Activated B cell treated with CpG ODN at 0.5 μM for 24 hours (primary cell): ENCODE results near the gene GCK. TPM values are rescaled to one million over a fixed set of nuclear protein-coding genes. Genes with fewer than 3 reads are reported as not detected.

ENCODE experiments used
- ATAC-seq: fragments of 200-7000 bp; cut with Tn5 transposase; one replicate; pipeline ENCODE4 v1.10.0; 2021; ENCODE audit warnings: low read depth, mild to moderate bottlenecking, moderate library complexity
- CTCF ChIA-PET: fragments of 350-600 bp; sonication (Branson Sonifier 250); formaldehyde crosslinking; loops from one replicate; lab custom pipeline; 2021; ENCODE audit warnings: antibody characterized with exemption; lab: Charles Lee
- POLR2A ChIA-PET: fragments of 350-600 bp; sonication (Branson Sonifier 250); formaldehyde crosslinking; loops from one replicate; lab custom pipeline; 2021; ENCODE audit warnings: antibody characterized with exemption; lab: Charles Lee
- DNase-seq: peaks from one replicate; pipeline ENCODE4 v3.0.0; 2022
- H3K27ac Mint-ChIP-seq: one replicate; pipeline ENCODE4 v1.8.0; 2020; ENCODE audit warnings: mixed read lengths
- H3K27me3 Mint-ChIP-seq: one replicate; pipeline ENCODE4 v1.8.0; 2021; ENCODE audit warnings: mixed read lengths
- H3K36me3 Mint-ChIP-seq: one replicate; pipeline ENCODE4 v1.8.0; 2021; ENCODE audit warnings: low read depth, mixed read lengths
- H3K4me1 Mint-ChIP-seq: one replicate; pipeline ENCODE4 v1.8.0; 2021; ENCODE audit warnings: mixed read lengths
- H3K4me3 Mint-ChIP-seq: one replicate; pipeline ENCODE4 v1.8.0; 2020; ENCODE audit warnings: mild to moderate bottlenecking, mixed read lengths
- H3K9me3 Mint-ChIP-seq: one replicate; pipeline ENCODE4 v1.8.0; 2020; ENCODE audit warnings: mixed read lengths
- intact Hi-C: fragments of 100-400 bp; cut with micrococcal nuclease; formaldehyde crosslinking; loops from one replicate; pipeline ENCODE4 v1.15.1; 2024
- total RNA-seq: library from RNA; stranded (reverse); gene quantifications from 2 replicates; pipeline ENCODE4 v1.2.3, GENCODE V29; 2022
- TF ChIP-seq, protein P1 (sequence below): fragments of 200-600 bp; IDR thresholded peaks from one replicate; pipeline ENCODE4 v1.8.0; 2022; ENCODE audit warnings: antibody characterized with exemption, mild to moderate bottlenecking

GCK gene
- total RNA-seq, 1 donor from 2014 or later, result 0.13 TPM

GRCh38 chr7:44110719-44111635 lies 78.3 kb downstream of the GCK start:
- DNase-seq (no peak), ATAC-seq (no peak)
- H3K27ac Mint-ChIP-seq, result no peak overlapping the region
- H3K4me3 Mint-ChIP-seq, result no peak overlapping the region
- H3K36me3 Mint-ChIP-seq, result peaks cover 34% of the 10 kb centered on the region
- ChIA-PET CTCF (no interaction called here), POLR2A (interaction anchor here (0.7 to 1.7 kb wide), 2 partner anchors 38 to 109 kb away, joined by 3 to 4 read pairs; no protein-coding TSS in a partner anchor)
- H3K4me1 Mint-ChIP-seq, result peaks cover 2% of the 10 kb centered on the region
- H3K27me3 Mint-ChIP-seq, result no peaks in the 10 kb centered on the region
- TF ChIP-seq, protein P1, sequence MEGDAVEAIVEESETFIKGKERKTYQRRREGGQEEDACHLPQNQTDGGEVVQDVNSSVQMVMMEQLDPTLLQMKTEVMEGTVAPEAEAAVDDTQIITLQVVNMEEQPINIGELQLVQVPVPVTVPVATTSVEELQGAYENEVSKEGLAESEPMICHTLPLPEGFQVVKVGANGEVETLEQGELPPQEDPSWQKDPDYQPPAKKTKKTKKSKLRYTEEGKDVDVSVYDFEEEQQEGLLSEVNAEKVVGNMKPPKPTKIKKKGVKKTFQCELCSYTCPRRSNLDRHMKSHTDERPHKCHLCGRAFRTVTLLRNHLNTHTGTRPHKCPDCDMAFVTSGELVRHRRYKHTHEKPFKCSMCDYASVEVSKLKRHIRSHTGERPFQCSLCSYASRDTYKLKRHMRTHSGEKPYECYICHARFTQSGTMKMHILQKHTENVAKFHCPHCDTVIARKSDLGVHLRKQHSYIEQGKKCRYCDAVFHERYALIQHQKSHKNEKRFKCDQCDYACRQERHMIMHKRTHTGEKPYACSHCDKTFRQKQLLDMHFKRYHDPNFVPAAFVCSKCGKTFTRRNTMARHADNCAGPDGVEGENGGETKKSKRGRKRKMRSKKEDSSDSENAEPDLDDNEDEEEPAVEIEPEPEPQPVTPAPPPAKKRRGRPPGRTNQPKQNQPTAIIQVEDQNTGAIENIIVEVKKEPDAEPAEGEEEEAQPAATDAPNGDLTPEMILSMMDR, result no peak
- no peaks in the 10 kb centered on the region for H3K9me3 Mint-ChIP-seq
- intact Hi-C loops, result no loop called here

GRCh38 chr7:44109991-44110390 lies 79.2 kb downstream of the GCK start:
- peaks cover 2% of the 10 kb centered on the region for H3K27me3 Mint-ChIP-seq
- POLR2A ChIA-PET, result no interaction called here
- no peak overlapping the region for H3K4me3 Mint-ChIP-seq
- intact Hi-C loops, result no loop called here
- H3K4me1 Mint-ChIP-seq, result peaks cover 11% of the 10 kb centered on the region
- DNase-seq, result no peak
- CTCF ChIA-PET, result no interaction called here
- H3K9me3 Mint-ChIP-seq, result no peaks in the 10 kb centered on the region
- TF ChIP-seq, protein P1, result no peak
- H3K36me3 Mint-ChIP-seq, result peaks cover 24% of the 10 kb centered on the region
- H3K27ac Mint-ChIP-seq, result no peak overlapping the region
- no peak for ATAC-seq

- peaks cover 15% of the 10 kb centered on the region for H3K36me3 Mint-ChIP-seq
- POLR2A ChIA-PET, result no interaction called here
- no peak overlapping the region for H3K4me3 Mint-ChIP-seq
- TF ChIP-seq, protein P1, result no peak
- H3K27me3 Mint-ChIP-seq, result peaks cover 2% of the 10 kb centered on the region
- CTCF ChIA-PET, result no interaction called here
- H3K9me3 Mint-ChIP-seq, result no peaks in the 10 kb centered on the region
- intact Hi-C loops, result no loop called here
- peaks cover 14% of the 10 kb centered on the region for H3K4me1 Mint-ChIP-seq
- DNase-seq, result no peak
- H3K27ac Mint-ChIP-seq, result no peak overlapping the region
- no peak for ATAC-seq
These were observed 80.2 kb downstream of the GCK start for GRCh38 chr7:44108768-44109750.

DNA sequence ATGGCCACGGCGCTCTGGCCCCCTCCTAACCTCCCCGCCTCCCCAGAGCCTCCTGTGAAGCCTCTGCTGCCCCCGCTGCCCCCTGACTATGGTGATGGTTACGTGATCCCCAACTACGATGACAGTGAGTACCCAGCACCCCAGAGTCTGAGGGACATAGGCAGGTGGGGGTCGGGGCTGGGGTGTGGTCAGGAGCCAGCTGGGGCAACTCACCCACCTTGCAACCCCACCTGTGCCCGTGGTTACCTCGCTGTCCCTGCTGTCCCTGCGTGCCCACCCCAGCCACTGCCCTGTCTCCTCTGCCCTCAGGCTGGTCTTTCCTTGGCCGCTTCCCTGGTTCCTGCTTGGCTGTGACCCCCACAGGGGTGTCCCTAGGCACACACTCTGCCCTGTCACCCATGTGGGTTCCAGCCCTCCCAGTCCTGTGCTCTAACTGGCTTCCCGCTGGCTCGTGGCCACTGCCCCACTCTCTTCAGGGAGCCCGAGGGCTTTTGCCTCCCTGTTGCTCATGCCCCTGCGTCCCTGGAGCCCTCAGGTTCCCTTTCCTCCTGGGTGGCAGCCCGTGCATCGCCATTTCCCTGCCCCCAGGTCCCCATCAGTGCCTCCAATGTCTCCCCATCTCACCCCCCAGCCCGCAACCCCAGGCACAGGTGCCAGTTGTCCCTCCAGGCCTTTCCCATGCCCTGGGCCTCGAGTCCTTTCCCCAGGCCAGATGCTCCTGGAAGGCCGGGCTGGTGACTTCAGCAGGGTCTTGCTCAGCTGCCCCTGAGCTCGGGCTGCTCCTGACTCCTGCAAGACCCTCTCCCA lies 81.1 kb downstream of the GCK start:
- TF ChIP-seq, protein P1, result no peak
- ChIA-PET CTCF (no interaction called here), POLR2A (no interaction called here)

More for the DNA sequence above, 81.1 kb downstream of the GCK start:
- Mint-ChIP-seq H3K4me3 (no peak overlapping the region), H3K27ac (no peak overlapping the region), H3K27me3 (peaks cover 2% of the 10 kb centered on the region), H3K4me1 (peaks cover 18% of the 10 kb centered on the region), H3K9me3 (no peaks in the 10 kb centered on the region), H3K36me3 (peaks cover 9% of the 10 kb centered on the region)
- intact Hi-C loops, result no loop called here
- no peak for ATAC-seq
- DNase-seq, result no peak
